ENCODE results near the gene BBLN.

BBLN gene

DNA sequence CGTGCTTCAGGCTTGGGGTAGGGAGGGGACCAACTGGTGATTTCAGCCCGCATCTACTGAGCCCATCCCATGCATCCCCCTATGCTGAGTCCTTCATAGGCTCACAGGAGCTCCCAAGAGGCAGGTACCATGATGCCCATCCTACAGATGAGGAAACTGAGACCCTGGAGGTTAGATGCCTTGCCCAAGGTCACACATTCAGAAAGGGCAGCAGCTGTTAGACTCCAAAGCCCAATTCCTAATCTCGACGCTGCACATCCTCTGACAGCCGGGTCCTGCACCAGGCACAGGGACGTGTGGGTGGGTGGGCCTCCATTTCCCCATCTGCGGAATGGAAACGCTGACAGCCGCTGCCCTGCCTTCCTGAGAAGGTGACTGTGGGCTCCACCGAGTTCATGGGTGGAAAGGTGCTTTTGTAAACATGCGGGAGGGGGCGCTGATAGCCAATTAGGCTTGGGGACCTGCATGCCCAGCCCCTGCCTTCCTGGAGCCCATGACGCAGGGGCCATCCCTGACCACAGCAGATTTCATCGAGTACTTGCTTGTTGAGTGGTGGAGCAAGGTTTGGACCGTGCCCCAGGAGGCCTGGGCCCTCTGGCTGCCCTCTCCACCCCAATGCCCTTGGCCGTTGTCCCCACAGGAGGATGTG, 45.4 kb downstream of the BBLN start:
- Histone ChIP-seq H3K4me3 (ENCODE audit: insufficient read depth, low read depth, low read length) (no peak overlapping the region), H3K27me3 (ENCODE audit: control insufficient read depth, insufficient read depth, low read length, poor library complexity, severe bottlenecking) (no peaks in the 10 kb centered on the region), H3K36me3 (ENCODE audit: control insufficient read depth, insufficient read depth, low read length) (no peaks in the 10 kb centered on the region), H3K9me3 (ENCODE audit: control insufficient read depth, low read length) (no peaks in the 10 kb centered on the region), H3K27ac (ENCODE audit: insufficient read depth, low read depth, low read length, poor library complexity, severe bottlenecking) (no peak overlapping the region), H3K4me1 (ENCODE audit: control insufficient read depth, insufficient read depth, low read length) (peaks cover 5% of the 10 kb centered on the region)
- WGBS, 2 experiments: 85 to 89% methylated on average over 16 of the region's 16 CpGs

DNA sequence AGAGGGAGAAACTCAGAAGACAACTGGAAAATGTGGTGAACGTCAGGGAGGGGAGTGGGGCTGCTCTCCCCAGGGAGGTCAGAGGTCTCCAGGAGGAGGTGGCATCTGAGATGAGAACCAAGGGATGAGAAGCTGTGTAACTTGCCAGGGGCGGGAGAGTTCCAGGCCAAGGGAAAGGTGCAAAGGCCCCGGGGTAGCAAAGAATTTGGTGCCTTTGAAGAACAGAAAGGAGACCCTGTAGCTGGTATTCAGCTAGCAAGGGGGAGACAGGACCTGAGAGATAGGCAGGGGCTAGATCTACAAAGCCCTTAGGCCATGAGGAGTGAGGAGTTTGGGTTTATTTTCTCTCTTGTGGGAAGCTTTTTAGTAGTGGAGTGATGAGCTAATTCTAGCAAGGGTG, 46.4 kb downstream of the BBLN start:
- no peak overlapping the region for H3K4me3 ChIP-seq (ENCODE audit: insufficient read depth, low read depth, low read length)
- no peak overlapping the region for H3K27ac ChIP-seq (ENCODE audit: insufficient read depth, low read depth, low read length, poor library complexity, severe bottlenecking)
- no peaks in the 10 kb centered on the region for H3K9me3 ChIP-seq (ENCODE audit: control insufficient read depth, low read length)
- H3K36me3 ChIP-seq (ENCODE audit: control insufficient read depth, insufficient read depth, low read length): no peaks in the 10 kb centered on the region
- peaks cover 5% of the 10 kb centered on the region for H3K4me1 ChIP-seq (ENCODE audit: control insufficient read depth, insufficient read depth, low read length)
- 85 to 88% methylated on average over 3 of the region's 3 CpGs for WGBS, 2 experiments
- H3K27me3 ChIP-seq (ENCODE audit: control insufficient read depth, insufficient read depth, low read length, poor library complexity, severe bottlenecking): no peaks in the 10 kb centered on the region

DNA sequence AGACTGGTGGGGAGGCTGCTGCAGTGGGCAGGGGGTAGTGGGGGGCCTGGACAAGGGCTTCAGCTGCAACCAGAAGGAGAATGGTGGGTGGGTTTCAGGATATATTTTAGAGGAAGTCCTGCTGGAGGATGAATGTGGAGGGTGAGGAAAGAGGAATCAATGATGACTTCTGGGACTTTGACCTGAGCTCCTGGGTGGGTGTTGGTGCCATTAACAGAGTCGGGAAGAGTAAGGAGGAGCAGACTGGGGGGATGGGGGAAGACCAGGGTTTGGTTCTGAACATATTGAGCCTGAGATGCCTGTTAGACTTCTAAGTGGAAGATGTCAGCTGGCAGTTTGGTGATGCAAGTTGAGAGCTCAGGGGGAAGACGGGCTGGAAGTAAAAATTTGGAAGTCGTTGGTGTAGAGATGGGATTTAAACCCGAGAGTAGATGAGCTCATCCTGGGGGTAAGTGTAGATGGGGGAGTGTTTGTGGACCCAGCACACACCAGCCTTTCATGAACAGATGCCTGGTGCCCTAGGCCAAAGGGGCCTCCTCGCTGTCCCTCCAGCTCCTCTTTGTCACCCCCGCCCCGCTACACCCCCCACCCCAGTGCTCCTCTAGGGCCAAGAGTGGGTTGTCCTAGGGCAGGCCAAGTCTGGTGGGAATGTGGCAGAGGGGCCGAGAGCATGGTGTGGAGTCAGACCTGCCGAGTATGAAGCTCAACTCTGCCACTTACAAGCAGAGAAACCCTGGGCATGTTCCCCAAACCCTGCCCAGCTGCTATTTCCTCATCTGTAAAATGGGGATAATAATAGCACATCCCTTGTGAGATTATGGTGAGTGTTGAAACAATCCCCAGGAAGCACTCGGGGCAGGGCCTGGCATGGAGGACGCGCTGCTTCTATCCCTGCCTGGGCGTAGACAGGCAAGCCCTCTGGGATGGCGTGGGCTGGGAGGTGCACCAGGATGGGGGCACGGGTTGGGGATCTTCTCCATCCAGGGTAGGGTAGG, 47.1 kb downstream of the BBLN start:
- Histone ChIP-seq H3K27ac (ENCODE audit: insufficient read depth, low read depth, low read length, poor library complexity, severe bottlenecking) (no peak overlapping the region), H3K4me1 (ENCODE audit: control insufficient read depth, insufficient read depth, low read length) (peaks cover 5% of the 10 kb centered on the region), H3K27me3 (ENCODE audit: control insufficient read depth, insufficient read depth, low read length, poor library complexity, severe bottlenecking) (no peaks in the 10 kb centered on the region), H3K9me3 (ENCODE audit: control insufficient read depth, low read length) (no peaks in the 10 kb centered on the region), H3K4me3 (ENCODE audit: insufficient read depth, low read depth, low read length) (no peak overlapping the region), H3K36me3 (ENCODE audit: control insufficient read depth, insufficient read depth, low read length) (no peaks in the 10 kb centered on the region)
- 92 to 96% methylated on average over 14 to 15 of the region's 15 CpGs for WGBS, 2 experiments

DNA sequence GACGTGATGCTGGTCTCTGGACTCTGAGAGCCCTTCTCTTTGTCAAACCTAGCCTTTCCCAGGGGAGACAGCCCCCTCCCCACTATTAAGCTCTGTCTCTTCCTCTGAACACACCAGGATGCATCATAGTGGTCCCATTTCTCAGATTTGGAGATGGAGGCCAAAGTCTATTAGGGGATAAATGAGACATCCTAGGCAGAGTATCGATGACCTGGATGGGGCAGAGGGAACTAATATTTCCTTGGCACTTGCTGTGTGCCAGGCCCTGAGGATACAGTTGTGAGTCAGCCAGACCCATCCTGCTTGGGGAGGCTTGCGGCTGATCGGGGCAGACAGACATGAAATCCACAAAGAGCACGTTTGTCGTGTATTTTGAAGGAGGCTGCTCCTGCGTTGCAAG, 48.3 kb downstream of the BBLN start:
- no peak overlapping the region for H3K4me3 ChIP-seq (ENCODE audit: insufficient read depth, low read depth, low read length)

DNA sequence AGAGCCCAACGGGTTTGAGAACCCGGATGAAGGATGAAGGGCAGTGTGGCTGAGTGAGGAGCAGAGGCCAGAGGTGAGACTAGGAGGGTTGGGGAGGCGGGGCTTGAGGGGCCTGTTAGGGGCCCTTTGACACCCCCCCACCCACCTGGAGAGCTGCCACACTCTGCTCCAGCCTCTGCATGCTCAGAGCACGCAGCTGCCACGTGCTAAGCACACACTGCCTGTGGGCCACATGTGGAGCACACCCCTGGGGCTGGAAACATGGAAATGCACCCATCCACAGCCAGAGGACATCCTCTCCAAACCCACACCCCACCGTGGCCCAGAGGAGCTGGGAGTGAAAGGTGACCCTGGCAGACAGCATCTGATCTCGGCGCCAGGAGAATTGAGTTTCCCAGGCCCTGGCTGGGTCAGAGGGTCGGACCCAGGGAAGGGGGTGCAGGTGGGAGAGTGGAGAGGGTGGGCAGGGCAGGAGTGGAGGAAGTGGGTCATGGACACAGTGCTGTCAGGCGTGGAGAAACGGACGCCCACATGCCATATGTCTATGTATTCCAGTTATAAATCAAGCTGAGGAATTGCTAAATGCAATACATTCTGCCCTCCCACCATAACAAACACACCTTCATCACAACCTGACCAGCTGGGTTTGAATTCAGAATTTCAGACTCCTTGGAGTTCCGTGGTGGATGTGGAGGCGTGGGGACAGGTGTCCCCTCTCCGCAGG, 49.0 kb downstream of the BBLN start:
- Histone ChIP-seq H3K36me3 (ENCODE audit: control insufficient read depth, insufficient read depth, low read length) (no peaks in the 10 kb centered on the region), H3K9me3 (ENCODE audit: control insufficient read depth, low read length) (no peaks in the 10 kb centered on the region), H3K27me3 (ENCODE audit: control insufficient read depth, insufficient read depth, low read length, poor library complexity, severe bottlenecking) (no peaks in the 10 kb centered on the region), H3K27ac (ENCODE audit: insufficient read depth, low read depth, low read length, poor library complexity, severe bottlenecking) (no peak overlapping the region), H3K4me3 (ENCODE audit: insufficient read depth, low read depth, low read length) (no peak overlapping the region), H3K4me1 (ENCODE audit: control insufficient read depth, insufficient read depth, low read length) (peaks cover 5% of the 10 kb centered on the region)
- WGBS, 2 experiments: 85 to 88% methylated on average over 15 of the region's 15 CpGs

More for the DNA sequence above, 48.3 kb downstream of the BBLN start:
- Histone ChIP-seq H3K27me3 (ENCODE audit: control insufficient read depth, insufficient read depth, low read length, poor library complexity, severe bottlenecking) (no peaks in the 10 kb centered on the region), H3K9me3 (ENCODE audit: control insufficient read depth, low read length) (no peaks in the 10 kb centered on the region), H3K27ac (ENCODE audit: insufficient read depth, low read depth, low read length, poor library complexity, severe bottlenecking) (no peak overlapping the region), H3K4me1 (ENCODE audit: control insufficient read depth, insufficient read depth, low read length) (peaks cover 5% of the 10 kb centered on the region), H3K36me3 (ENCODE audit: control insufficient read depth, insufficient read depth, low read length) (no peaks in the 10 kb centered on the region)
- 95 to 96% methylated on average over 7 of the region's 7 CpGs for WGBS, 2 experiments

DNA sequence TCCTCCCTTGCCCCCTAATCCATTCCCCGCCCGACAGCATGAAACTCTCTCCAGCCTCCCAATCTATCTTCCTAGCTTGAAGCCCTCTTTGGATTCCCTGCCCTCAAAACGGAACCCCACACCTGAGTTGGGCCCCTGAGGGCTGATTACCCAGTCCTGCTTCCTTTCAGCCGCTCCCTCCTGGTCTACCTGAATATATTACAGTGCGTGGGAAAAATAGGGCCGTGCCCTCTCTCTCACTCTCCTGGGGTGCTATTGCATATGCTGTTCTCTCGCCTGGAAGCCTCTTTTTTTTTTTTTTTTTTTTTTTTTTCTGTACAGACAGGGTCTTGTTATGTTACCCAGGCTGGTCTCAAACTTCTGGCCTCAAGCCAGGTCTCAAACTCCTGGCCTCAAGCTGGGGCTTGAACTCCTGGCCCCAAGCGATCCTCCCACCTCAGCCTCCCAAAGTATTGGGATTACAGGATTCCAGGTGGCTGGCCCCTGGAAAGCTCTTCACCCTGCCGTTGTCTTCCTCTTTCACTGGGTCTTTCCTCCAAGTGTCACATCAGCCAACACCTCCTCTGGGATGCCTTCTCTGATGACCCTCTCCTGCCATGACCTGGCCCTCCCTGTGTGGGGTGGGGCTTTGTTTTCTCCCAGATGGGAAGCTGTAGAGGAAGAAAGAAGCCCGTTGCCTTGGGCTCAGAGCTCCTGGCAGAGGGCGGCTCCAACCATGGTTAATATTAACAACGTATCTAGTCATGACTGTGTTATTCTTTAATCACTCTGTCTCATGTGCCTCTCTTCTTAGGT, 51.3 kb downstream of the BBLN start:
- 89 to 92% methylated on average over 12 of the region's 12 CpGs for WGBS, 2 experiments
- Histone ChIP-seq H3K9me3 (ENCODE audit: control insufficient read depth, low read length) (no peaks in the 10 kb centered on the region), H3K36me3 (ENCODE audit: control insufficient read depth, insufficient read depth, low read length) (no peaks in the 10 kb centered on the region), H3K27me3 (ENCODE audit: control insufficient read depth, insufficient read depth, low read length, poor library complexity, severe bottlenecking) (no peaks in the 10 kb centered on the region), H3K27ac (ENCODE audit: insufficient read depth, low read depth, low read length, poor library complexity, severe bottlenecking) (no peak overlapping the region), H3K4me3 (ENCODE audit: insufficient read depth, low read depth, low read length) (no peak overlapping the region), H3K4me1 (ENCODE audit: control insufficient read depth, insufficient read depth, low read length) (no peaks in the 10 kb centered on the region)

DNA sequence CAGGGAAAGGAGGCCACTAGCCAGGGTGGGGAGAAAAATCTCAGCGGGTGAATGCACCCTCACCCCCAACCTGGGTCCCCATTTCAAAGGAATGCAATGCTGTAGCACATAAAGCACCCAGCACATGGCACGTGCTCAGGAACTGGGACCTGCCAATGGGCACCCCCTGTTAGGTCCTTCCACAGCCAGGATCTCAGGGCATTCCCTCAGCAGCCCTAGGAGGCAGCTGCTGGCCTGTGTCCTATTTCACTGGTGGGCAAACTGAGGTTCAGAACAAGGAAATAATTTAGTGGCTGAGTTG, 51.9 kb downstream of the BBLN start:
- Histone ChIP-seq H3K36me3 (ENCODE audit: control insufficient read depth, insufficient read depth, low read length) (no peaks in the 10 kb centered on the region), H3K4me1 (ENCODE audit: control insufficient read depth, insufficient read depth, low read length) (no peaks in the 10 kb centered on the region), H3K9me3 (ENCODE audit: control insufficient read depth, low read length) (no peaks in the 10 kb centered on the region), H3K27me3 (ENCODE audit: control insufficient read depth, insufficient read depth, low read length, poor library complexity, severe bottlenecking) (no peaks in the 10 kb centered on the region), H3K4me3 (ENCODE audit: insufficient read depth, low read depth, low read length) (no peak overlapping the region), H3K27ac (ENCODE audit: insufficient read depth, low read depth, low read length, poor library complexity, severe bottlenecking) (no peak overlapping the region)
- 89 to 98% methylated on average over 2 of the region's 2 CpGs for WGBS, 2 experiments

All from ectodermal cell (in vitro differentiated cells).